Mesothelial cell of epicardium (in vitro differentiated cells): ENCODE data around the gene DGKA. TPM values are rescaled to one million over a fixed set of nuclear protein-coding genes. Genes with fewer than 3 reads are reported as not detected.

ENCODE experiments used
- DNase-seq, 2 experiments: peaks; one replicate each; pipeline ENCODE4 v3.0.0; 2021; ENCODE audit warnings: low spot score in 2 of 2; ENCODE audit not compliant: unreplicated experiment in 2 of 2
- H3K27ac Mint-ChIP-seq: 2 replicates; pipeline ENCODE4 v1.8.0; 2021; ENCODE audit warnings: mixed read lengths
- H3K27me3 Mint-ChIP-seq: 2 replicates; pipeline ENCODE4 v1.8.0; 2021; ENCODE audit warnings: low read depth, mixed read lengths
- H3K36me3 Mint-ChIP-seq: 2 replicates; pipeline ENCODE4 v1.8.0; 2021; ENCODE audit warnings: mixed read lengths
- H3K4me1 Mint-ChIP-seq: 2 replicates; pipeline ENCODE4 v1.8.0; 2021; ENCODE audit warnings: mixed read lengths
- H3K4me3 Mint-ChIP-seq: 2 replicates; pipeline ENCODE4 v1.8.0; 2021; ENCODE audit warnings: mild to moderate bottlenecking, moderate library complexity, mixed read lengths
- H3K9me3 Mint-ChIP-seq: 2 replicates; pipeline ENCODE4 v1.8.0; 2021; ENCODE audit warnings: mixed read lengths
- CTCF ChIP-seq: fragments of 200-600 bp; sonication (generic); IDR thresholded peaks from one replicate; pipeline ENCODE4 v1.5.0; 2021; ENCODE audit warnings: antibody characterized with exemption; ENCODE audit not compliant: unreplicated experiment
- total RNA-seq: library from RNA; stranded (reverse); gene quantifications from 3 replicates; pipeline ENCODE4 v1.2.1, GENCODE V29; 2021

DGKA gene
- total RNA-seq, 1 donor from 2014 or later: 33.5 TPM

GRCh38 chr12:55972042-55972441, 41.1 kb downstream of the DGKA start:
- Mint-ChIP-seq H3K4me1 (peaks cover 19% of the 10 kb centered on the region), H3K36me3 (peaks cover 3% of the 10 kb centered on the region), H3K27me3 (no peaks in the 10 kb centered on the region), H3K4me3 (no peak overlapping the region), H3K27ac (no peak overlapping the region), H3K9me3 (no peaks in the 10 kb centered on the region)
- no peak for TF ChIP-seq CTCF
- no peak for DNase-seq

- Mint-ChIP-seq H3K27ac (no peak overlapping the region), H3K4me1 (peaks cover 16% of the 10 kb centered on the region), H3K27me3 (no peaks in the 10 kb centered on the region), H3K9me3 (no peaks in the 10 kb centered on the region), H3K36me3 (peaks cover 3% of the 10 kb centered on the region), H3K4me3 (no peak overlapping the region)
- TF ChIP-seq CTCF: no peak
- no peak for DNase-seq
These were observed 41.5 kb downstream of the DGKA start for GRCh38 chr12:55972456-55972855.

- Mint-ChIP-seq H3K27me3 (no peaks in the 10 kb centered on the region), H3K27ac (no peak overlapping the region), H3K36me3 (peaks cover 7% of the 10 kb centered on the region), H3K4me1 (peaks cover 10% of the 10 kb centered on the region), H3K9me3 (no peaks in the 10 kb centered on the region), H3K4me3 (no peak overlapping the region)
- no peak for TF ChIP-seq CTCF
- no peak for DNase-seq
These were observed 42.1 kb downstream of the DGKA start for GRCh38 chr12:55972911-55973598.

GRCh38 chr12:55973599-55974307, 42.8 kb downstream of the DGKA start, which contains the start of gene RAB5B:
Gene RAB5B (plus strand): TSS chr12:55974078. CDS start chr12:55986961, 12,883 bp downstream.
- TF ChIP-seq CTCF: peak; percentile 73
- H3K9me3 Mint-ChIP-seq: no peaks in the 10 kb centered on the region
- H3K27me3 Mint-ChIP-seq: no peaks in the 10 kb centered on the region
- peaks cover 9% of the 10 kb centered on the region for H3K36me3 Mint-ChIP-seq
- H3K27ac Mint-ChIP-seq: no peak within 1 kb of the TSS
- no peak within 1 kb of the TSS for H3K4me3 Mint-ChIP-seq
- peak; percentile 96 for DNase-seq
- peaks cover 8% of the 10 kb centered on the region for H3K4me1 Mint-ChIP-seq

GRCh38 chr12:55974308-55974730, 43.4 kb downstream of the DGKA start:
- H3K4me1 Mint-ChIP-seq: peaks cover 8% of the 10 kb centered on the region

More at GRCh38 chr12:55974308-55974730, 43.4 kb downstream of the DGKA start:
- Mint-ChIP-seq H3K9me3 (no peaks in the 10 kb centered on the region), H3K27me3 (no peaks in the 10 kb centered on the region), H3K36me3 (peaks cover 13% of the 10 kb centered on the region), H3K27ac (no peak overlapping the region), H3K4me3 (no peak overlapping the region)
- DNase-seq: no peak
- no peak for TF ChIP-seq CTCF
